SJCRH30 (cell line): ENCODE data around the gene ARL8A. TPM values are rescaled to one million over a fixed set of nuclear protein-coding genes. Genes with fewer than 3 reads are reported as not detected.

ENCODE experiments used
- total RNA-seq: library from RNA; depleted of rRNA; stranded (reverse); fragments of >200 nt; shearing (Covaris generic); gene quantifications from 2 replicates; pipeline ENCODE4 v1.2.3, GENCODE V29; 2014; rRNA removed

Gene ARL8A
- total RNA-seq, 1 experiment from 2014 or later, result 17.1 TPM

Other genes starting within 250 kb of the ARL8A start
- not detected in 2 replicates for gene LMOD1, start 198.2 kb downstream of the ARL8A start, total RNA-seq
- 86.8 and 89.5 TPM in 2 replicates for gene TIMM17A, start 189.2 kb downstream of the ARL8A start, total RNA-seq
- gene RNPEP, start 162.1 kb downstream of the ARL8A start, total RNA-seq, result 45.4 and 48.4 TPM in 2 replicates
- 0.51 and 0.59 TPM in 2 replicates for gene ELF3, start 134.2 kb downstream of the ARL8A start, total RNA-seq
- gene GPR37L1, start 21.8 kb downstream of the ARL8A start, total RNA-seq, result 0.02 TPM in 1 of 2 replicates, not detected in the other
- gene PTPN7, start 15.9 kb upstream of the ARL8A start, total RNA-seq, result 0.08 and 0.14 TPM in 2 replicates
- gene LGR6, start 49.1 kb upstream of the ARL8A start, total RNA-seq, result not detected in 2 replicates
- gene UBE2T, start 197.2 kb upstream of the ARL8A start, total RNA-seq, result 209 and 216 TPM in 2 replicates
- gene PPP1R12B, start 204.0 kb upstream of the ARL8A start, total RNA-seq, result 15.2 and 21.2 TPM in 2 replicates